ENCODE results near the gene CYB5R3.

GRCh38 chr22:42621505-42622002 lies 27.6 kb downstream of the CYB5R3 start:
- TF ChIP-seq CTCF (optimal IDR thresholded peaks at IDR 0.05 in 1 of 3, IDR thresholded peaks at IDR 0.05 in 1 of 3, conservative IDR thresholded peaks at IDR 0.05 in 1 of 3; ENCODE audit: extremely low read depth in 1 of 3, insufficient read depth in 2 of 3, low read length in 3 of 3), result peak; percentile 89 to 98 (median 95)
- no peak for TF ChIP-seq EZH2 (IDR thresholded peaks at IDR 0.05; ENCODE audit: low read length)

Measured in keratinocyte (primary cell).